ENCODE results near the gene MIGA1.

GRCh38 chr1:77824079-77824478 lies 44.6 kb downstream of the MIGA1 start:
- TF ChIP-seq CTCF (IDR thresholded peaks at IDR 0.05) (no peak), POLR2A (IDR thresholded peaks at IDR 0.05) (no peak)
